GM23248 (cell line): ENCODE data around the gene TTR. TPM values are rescaled to one million over a fixed set of nuclear protein-coding genes. Genes with fewer than 3 reads are reported as not detected.

ENCODE experiments used
- DNase-seq: peaks from one replicate; pipeline ENCODE4 v3.0.0-alpha.2; 2015
- H2AFZ ChIP-seq: fragments of 200-600 bp; sonication (generic); 2 replicates; pipeline ENCODE4 v1.6.1; 2016; ENCODE audit warnings: antibody characterized with exemption
- H3F3A ChIP-seq: fragments of 200-600 bp; sonication (generic); 2 replicates; pipeline ENCODE4 v1.6.1; 2016; ENCODE audit warnings: mild to moderate bottlenecking, antibody characterized with exemption, mixed run types; ENCODE audit not compliant: insufficient read depth
- H3K27ac ChIP-seq: fragments of 200-600 bp; sonication (generic); 2 replicates; pipeline ENCODE4 v1.5.1; 2016; ENCODE audit warnings: mild to moderate bottlenecking
- H3K27me3 ChIP-seq: fragments of 200-600 bp; sonication (generic); replicated peaks from 2 replicates; pipeline ENCODE4 v1.6.1; 2016; ENCODE audit warnings: mild to moderate bottlenecking; ENCODE audit not compliant: insufficient read depth
- H3K36me3 ChIP-seq: fragments of 200-600 bp; sonication (generic); 2 replicates; pipeline ENCODE4 v1.6.1; 2016; ENCODE audit warnings: low read depth, mild to moderate bottlenecking
- H3K4me1 ChIP-seq: fragments of 200-600 bp; sonication (generic); 2 replicates; pipeline ENCODE4 v1.6.1; 2016; ENCODE audit warnings: mild to moderate bottlenecking; ENCODE audit not compliant: insufficient read depth
- H3K4me2 ChIP-seq: fragments of 200-600 bp; sonication (generic); one replicate; pipeline ENCODE4 v1.6.1; 2016; ENCODE audit warnings: mild to moderate bottlenecking; ENCODE audit not compliant: unreplicated experiment
- H3K4me3 ChIP-seq: fragments of 200-600 bp; sonication (generic); 2 replicates; pipeline ENCODE4 v1.5.1; 2016; ENCODE audit warnings: mild to moderate bottlenecking
- H3K79me2 ChIP-seq: fragments of 200-600 bp; sonication (generic); 2 replicates; pipeline ENCODE4 v1.6.1; 2016; ENCODE audit warnings: mild to moderate bottlenecking; ENCODE audit not compliant: insufficient read depth
- H3K9ac ChIP-seq: fragments of 200-600 bp; sonication (generic); 2 replicates; pipeline ENCODE4 v1.6.1; 2016; ENCODE audit warnings: mild to moderate bottlenecking
- H3K9me2 ChIP-seq: fragments of 200-600 bp; sonication (generic); 2 replicates; pipeline ENCODE4 v1.6.1; 2016; ENCODE audit warnings: mixed run types, mild to moderate bottlenecking, moderate library complexity; ENCODE audit not compliant: insufficient read depth
- H3K9me3 ChIP-seq: fragments of 200-600 bp; sonication (generic); one replicate; pipeline ENCODE4 v1.6.1; 2017; ENCODE audit warnings: low read depth
- H4K20me1 ChIP-seq: fragments of 200-600 bp; sonication (generic); 2 replicates; pipeline ENCODE4 v1.6.0; 2016; ENCODE audit not compliant: insufficient read depth
- EZH2 ChIP-seq: fragments of 200-600 bp; sonication (generic); IDR thresholded peaks from 2 replicates; pipeline ENCODE4 v1.6.1; 2018; ENCODE audit warnings: antibody characterized with exemption, mild to moderate bottlenecking; ENCODE audit not compliant: insufficient read depth, poor library complexity, severe bottlenecking
- EZH2phosphoT487 ChIP-seq: fragments of 200-600 bp; sonication (generic); IDR thresholded peaks from 2 replicates; pipeline ENCODE4 v1.6.1; 2018; ENCODE audit warnings: antibody characterized with exemption, moderate library complexity, mild to moderate bottlenecking, low read depth; ENCODE audit not compliant: insufficient read depth
- WGBS, 2 experiments: methylation state at CpG; one replicate each; pipeline ENCODE4 v1.1.6; 2015 to 2017; ENCODE audit warnings: low lambda C conversion rate in 2 of 2, low coverage in 1 of 2; ENCODE audit errors: missing lambda C conversion rate in 2 of 2; 5-methylcytosine and 5-hydroxymethylcytosine counted together
- in situ Hi-C: fragments of 300-500 bp; cut with MboI; formaldehyde crosslinking; loops from 2 replicates; pipeline ENCODE4 v1.15.0; 2020
- polyA plus RNA-seq: library from polyadenylated mRNA; unstranded; fragments of >200 nt; fragmentation: Nextera tagmentation; extraction: Ambion mirVana; gene quantifications from 2 replicates; pipeline ENCODE4 v1.2.1, GENCODE V29; 2016
- total RNA-seq: library from RNA; depleted of rRNA; stranded (reverse); fragments of >200 nt; shearing (Covaris generic); gene quantifications from 2 replicates; pipeline ENCODE4 v1.2.3, GENCODE V29; 2014

Gene TTR
- total and polyA plus RNA-seq, 2 experiments from 2014 or later = not detected

- Histone ChIP-seq H2AFZ (no peak overlapping the region), H3F3A (no peaks in the 10 kb centered on the region)
- no peak for TF ChIP-seq EZH2
- TF ChIP-seq EZH2phosphoT487 = no peak
Measured at GRCh38 chr18:31633392-31634330, 42.0 kb downstream of the TTR start.

DNA sequence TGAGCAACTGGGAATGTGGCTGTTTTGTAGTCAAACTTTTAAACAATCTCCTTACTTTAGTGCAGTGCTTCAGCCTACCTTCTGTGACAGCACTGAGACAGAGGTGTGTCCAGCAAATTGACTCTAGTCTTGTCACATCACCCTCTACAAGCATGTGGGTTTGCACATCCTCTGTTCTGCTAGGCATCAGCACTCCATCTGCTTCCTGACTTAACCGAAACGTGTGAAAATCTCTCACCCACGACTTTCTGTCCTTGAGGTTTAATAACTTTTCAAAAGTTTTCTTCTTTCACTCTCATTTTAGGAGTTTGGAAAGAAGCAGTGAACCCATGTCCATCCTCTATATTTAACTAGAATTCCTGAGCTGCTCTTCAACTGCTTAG is 42.6 kb downstream of the TTR start:
- Histone ChIP-seq H3K9me3 (no peaks in the 10 kb centered on the region), H3K27ac (no peak overlapping the region), H3K36me3 (no peaks in the 10 kb centered on the region), H3K4me3 (no peak overlapping the region), H3K27me3 (no peaks in the 10 kb centered on the region), H3K9me2 (no peaks in the 10 kb centered on the region; the same call in 1 of the 2 replicates), H3K79me2 (no peaks in the 10 kb centered on the region), H3F3A (no peaks in the 10 kb centered on the region), H2AFZ (no peak overlapping the region), H3K9ac (no peak overlapping the region), H3K4me2 (no peak overlapping the region), H4K20me1 (no peaks in the 10 kb centered on the region), H3K4me1 (no peaks in the 10 kb centered on the region)
- TF ChIP-seq EZH2phosphoT487 (no peak), EZH2 (no peak)
- DNase-seq = no peak
- in situ Hi-C loops = no loop called here
- 69 to 75% methylated on average over 3 of the region's 3 CpGs for WGBS, 2 experiments

More at GRCh38 chr18:31633392-31634330, 42.0 kb downstream of the TTR start:
- H3K9ac ChIP-seq = no peak overlapping the region
- H3K4me3 ChIP-seq = no peak overlapping the region
- H3K79me2 ChIP-seq = no peaks in the 10 kb centered on the region
- in situ Hi-C loops = no loop called here
- no peak overlapping the region for H3K4me2 ChIP-seq
- H3K27ac ChIP-seq = no peak overlapping the region
- no peaks in the 10 kb centered on the region; the same call in 1 of the 2 replicates for H3K9me2 ChIP-seq
- H4K20me1 ChIP-seq = no peaks in the 10 kb centered on the region
- no peaks in the 10 kb centered on the region for H3K27me3 ChIP-seq
- no peaks in the 10 kb centered on the region for H3K4me1 ChIP-seq
- no peak for DNase-seq
- no peaks in the 10 kb centered on the region for H3K36me3 ChIP-seq
- WGBS, 2 experiments = 68 to 71% methylated on average over 10 of the region's 10 CpGs
- H3K9me3 ChIP-seq = no peaks in the 10 kb centered on the region

DNA sequence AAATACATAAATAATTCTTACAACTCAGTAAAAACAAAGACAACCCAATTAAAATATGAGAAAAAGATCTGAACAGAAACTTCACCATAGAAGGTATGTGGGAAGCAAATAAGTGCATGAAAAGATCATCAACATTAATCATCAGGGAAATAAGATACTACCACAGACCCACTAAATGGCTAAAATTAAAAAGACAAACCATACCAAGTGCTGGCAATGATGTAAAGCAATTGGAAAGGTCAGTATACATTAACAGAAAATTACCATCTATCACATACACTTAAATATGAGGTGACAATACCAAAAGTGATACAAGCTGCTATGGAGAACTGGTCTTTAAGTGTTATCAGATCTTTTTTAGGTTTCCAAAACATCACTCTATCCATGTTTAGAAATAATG is 44.7 kb downstream of the TTR start:
- Histone ChIP-seq H3K9me2 (no peaks in the 10 kb centered on the region; the same call in 1 of the 2 replicates), H3K9me3 (no peaks in the 10 kb centered on the region), H3K36me3 (no peaks in the 10 kb centered on the region; the same call in 1 of the 2 replicates), H3K27me3 (no peaks in the 10 kb centered on the region), H3K27ac (no peak overlapping the region), H4K20me1 (no peaks in the 10 kb centered on the region), H2AFZ (no peak overlapping the region), H3K79me2 (no peaks in the 10 kb centered on the region), H3K9ac (no peak overlapping the region), H3F3A (no peaks in the 10 kb centered on the region), H3K4me2 (no peak overlapping the region), H3K4me1 (no peaks in the 10 kb centered on the region), H3K4me3 (no peak overlapping the region)
- no peak for TF ChIP-seq EZH2phosphoT487
- TF ChIP-seq EZH2 = no peak
- in situ Hi-C loops = no loop called here
- no peak for DNase-seq

GRCh38 chr18:31637445-31637844 is 45.8 kb downstream of the TTR start:
- in situ Hi-C loops = no loop called here
- DNase-seq = no peak

More at GRCh38 chr18:31637445-31637844, 45.8 kb downstream of the TTR start:
- no peak overlapping the region for H2AFZ ChIP-seq
- no peak for TF ChIP-seq EZH2
- no peak overlapping the region for H3K4me2 ChIP-seq
- no peaks in the 10 kb centered on the region for H4K20me1 ChIP-seq
- WGBS, 2 experiments = 88 to 89% methylated on average over 3 of the region's 3 CpGs
- H3K9me3 ChIP-seq = no peaks in the 10 kb centered on the region
- no peak overlapping the region for H3K4me3 ChIP-seq
- H3K4me1 ChIP-seq = no peaks in the 10 kb centered on the region
- H3K27ac ChIP-seq = no peak overlapping the region
- H3K36me3 ChIP-seq = no peaks in the 10 kb centered on the region; the same call in 1 of the 2 replicates
- no peaks in the 10 kb centered on the region for H3K27me3 ChIP-seq
- H3K9me2 ChIP-seq = no peaks in the 10 kb centered on the region; the same call in 1 of the 2 replicates
- no peaks in the 10 kb centered on the region for H3F3A ChIP-seq
- H3K79me2 ChIP-seq = no peaks in the 10 kb centered on the region
- H3K9ac ChIP-seq = no peak overlapping the region
